Endodermal cell (in vitro differentiated cells): ENCODE results near the gene CLCA2. TPM values are rescaled to one million over a fixed set of nuclear protein-coding genes. Genes with fewer than 3 reads are reported as not detected.
A peak's percentile ranks its signal among the peaks of the same experiment; 100 is the strongest.

ENCODE experiments used
- DNase-seq: peaks from one replicate; pipeline ENCODE4 v3.0.0-alpha.2; 2017
- H3K27ac ChIP-seq: 2 replicates; pipeline ENCODE4 v1.5.1; 2013; ENCODE audit warnings: mild to moderate bottlenecking, low read depth, low read length, moderate library complexity
- H3K27me3 ChIP-seq: 2 replicates; pipeline ENCODE4 v1.6.1; 2013; ENCODE audit warnings: mild to moderate bottlenecking, low read length, moderate library complexity; ENCODE audit not compliant: insufficient read depth, control insufficient read depth, poor library complexity, severe bottlenecking
- H3K36me3 ChIP-seq: 2 replicates; pipeline ENCODE4 v1.7.0; 2013; ENCODE audit warnings: mild to moderate bottlenecking, low read length, moderate library complexity; ENCODE audit not compliant: control insufficient read depth, insufficient read depth
- H3K4me1 ChIP-seq: one replicate; pipeline ENCODE4 v1.7.0; 2013; ENCODE audit warnings: low read length; ENCODE audit not compliant: control insufficient read depth, insufficient read depth
- H3K4me3 ChIP-seq: 2 replicates; pipeline ENCODE4 v1.5.1; 2013; ENCODE audit warnings: mild to moderate bottlenecking, low read length, moderate library complexity
- H3K9ac ChIP-seq: 2 replicates; pipeline ENCODE4 v1.6.1; 2013; ENCODE audit warnings: mild to moderate bottlenecking, low read length, moderate library complexity; ENCODE audit not compliant: poor library complexity, severe bottlenecking; ENCODE audit errors: extremely low read depth
- H3K9me3 ChIP-seq: 2 replicates; pipeline ENCODE4 v1.6.1; 2013; ENCODE audit warnings: mild to moderate bottlenecking, low read length, moderate library complexity; ENCODE audit not compliant: control insufficient read depth
- H3K27ac Mint-ChIP-seq: 2 replicates; pipeline ENCODE4 v1.8.0; 2020; ENCODE audit warnings: mixed read lengths
- H3K27me3 Mint-ChIP-seq: 2 replicates; pipeline ENCODE4 v1.8.0; 2021; ENCODE audit warnings: mild to moderate bottlenecking, mixed read lengths; ENCODE audit not compliant: insufficient read depth
- H3K36me3 Mint-ChIP-seq: 2 replicates; pipeline ENCODE4 v1.8.0; 2020; ENCODE audit warnings: low read depth, mixed read lengths
- H3K4me1 Mint-ChIP-seq: 2 replicates; pipeline ENCODE4 v1.8.0; 2020; ENCODE audit warnings: mixed read lengths
- H3K4me3 Mint-ChIP-seq: 2 replicates; pipeline ENCODE4 v1.8.0; 2020; ENCODE audit warnings: mild to moderate bottlenecking, moderate library complexity, mixed read lengths
- H3K9me3 Mint-ChIP-seq: 2 replicates; pipeline ENCODE4 v1.8.0; 2020; ENCODE audit warnings: mild to moderate bottlenecking, mixed read lengths
- WGBS, 2 experiments: methylation state at CpG; one replicate each; pipeline versions ENCODE4 v1.1.5 to v1.1.7; 2013; ENCODE audit warnings: missing lambda C conversion rate in 2 of 2, mixed read lengths in 1 of 2; ENCODE audit not compliant: insufficient coverage in 1 of 2, insufficient read length in 1 of 2; 5-methylcytosine and 5-hydroxymethylcytosine counted together
- total RNA-seq, 2 donors: library from RNA; stranded (reverse); fragmentation: NEBNext Ultra II Directional in 1 of 2; extraction: Animal tissue kit (Norgen Biotek cat#: 25700) in 1 of 2; gene quantifications; 2 replicates in 1 of 2; 3 replicates in 1 of 2; pipeline ENCODE4 v1.2.1, GENCODE V29; 2021
- TF ChIP-seq, protein P1 (sequence below): fragments of 200-600 bp; sonication (generic); conservative IDR thresholded peaks from 2 replicates; pipeline ENCODE4 v1.5.0; 2021; ENCODE audit warnings: antibody characterized with exemption, mild to moderate bottlenecking

The CLCA2 gene
- total RNA-seq, 2 donors from 2014 or later, result not detected

- no peaks in the 10 kb centered on the region for H3K4me1 Mint-ChIP-seq
- H3K4me3 Mint-ChIP-seq, result no peak overlapping the region
- Histone ChIP-seq H3K9me3 (peaks cover 33% of the 10 kb centered on the region), H3K4me3 (no peak overlapping the region), H3K27ac (no peak overlapping the region), H3K9ac (no peak overlapping the region), H3K36me3 (peaks cover 57% of the 10 kb centered on the region), H3K27me3 (no peaks in the 10 kb centered on the region), H3K4me1 (no peaks in the 10 kb centered on the region)
- TF ChIP-seq, protein P1, sequence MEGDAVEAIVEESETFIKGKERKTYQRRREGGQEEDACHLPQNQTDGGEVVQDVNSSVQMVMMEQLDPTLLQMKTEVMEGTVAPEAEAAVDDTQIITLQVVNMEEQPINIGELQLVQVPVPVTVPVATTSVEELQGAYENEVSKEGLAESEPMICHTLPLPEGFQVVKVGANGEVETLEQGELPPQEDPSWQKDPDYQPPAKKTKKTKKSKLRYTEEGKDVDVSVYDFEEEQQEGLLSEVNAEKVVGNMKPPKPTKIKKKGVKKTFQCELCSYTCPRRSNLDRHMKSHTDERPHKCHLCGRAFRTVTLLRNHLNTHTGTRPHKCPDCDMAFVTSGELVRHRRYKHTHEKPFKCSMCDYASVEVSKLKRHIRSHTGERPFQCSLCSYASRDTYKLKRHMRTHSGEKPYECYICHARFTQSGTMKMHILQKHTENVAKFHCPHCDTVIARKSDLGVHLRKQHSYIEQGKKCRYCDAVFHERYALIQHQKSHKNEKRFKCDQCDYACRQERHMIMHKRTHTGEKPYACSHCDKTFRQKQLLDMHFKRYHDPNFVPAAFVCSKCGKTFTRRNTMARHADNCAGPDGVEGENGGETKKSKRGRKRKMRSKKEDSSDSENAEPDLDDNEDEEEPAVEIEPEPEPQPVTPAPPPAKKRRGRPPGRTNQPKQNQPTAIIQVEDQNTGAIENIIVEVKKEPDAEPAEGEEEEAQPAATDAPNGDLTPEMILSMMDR, result no peak
- WGBS, 2 experiments, result 83 to 89% methylated on average over 1 of the region's 1 CpG
- no peaks in the 10 kb centered on the region for H3K27me3 Mint-ChIP-seq
- H3K9me3 Mint-ChIP-seq, result peaks cover 25% of the 10 kb centered on the region
- H3K27ac Mint-ChIP-seq, result no peak overlapping the region
- DNase-seq, result no peak
- peaks cover 46% of the 10 kb centered on the region for H3K36me3 Mint-ChIP-seq
These were observed 45.2 kb upstream of the CLCA2 start for GRCh38 chr1:86378813-86379212.

DNA sequence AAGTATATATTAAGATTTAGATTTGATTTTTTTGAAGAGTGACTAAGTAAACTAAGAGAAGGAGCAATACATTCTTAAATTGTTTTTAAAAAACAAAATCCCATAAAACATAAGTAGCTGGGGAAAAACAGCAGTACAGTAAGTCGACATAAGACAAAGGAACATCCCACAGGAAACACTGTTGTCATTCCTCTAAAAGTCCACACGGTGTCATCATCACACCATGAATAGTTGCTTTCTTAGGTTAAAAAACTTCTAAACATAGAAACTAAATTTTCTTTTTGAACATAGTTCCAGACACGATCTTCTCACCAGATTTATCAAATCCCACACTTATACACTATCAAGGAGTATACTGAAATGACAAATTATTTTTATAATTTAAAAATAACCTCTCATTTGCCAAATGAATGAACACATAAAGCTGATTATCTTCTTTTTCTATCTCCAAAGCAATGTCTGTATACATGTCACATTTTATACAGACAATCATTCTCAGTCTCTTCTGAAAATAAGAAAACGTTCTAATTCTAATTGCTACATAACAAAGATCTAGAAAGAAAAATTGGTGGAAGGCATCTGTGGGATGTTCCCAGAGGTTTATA lies 43.6 kb upstream of the CLCA2 start:
- Mint-ChIP-seq H3K27me3 (no peaks in the 10 kb centered on the region), H3K9me3 (peaks cover 25% of the 10 kb centered on the region), H3K27ac (no peak overlapping the region), H3K36me3 (peaks cover 33% of the 10 kb centered on the region), H3K4me3 (no peak overlapping the region), H3K4me1 (peaks cover 3% of the 10 kb centered on the region)
- no peak for DNase-seq
- TF ChIP-seq, protein P1, result peak; percentile 91
- no peaks in the 10 kb centered on the region for H3K4me1 ChIP-seq
- peaks cover 45% of the 10 kb centered on the region for H3K36me3 ChIP-seq
- 20 to 23% methylated on average over 2 to 4 of the region's 4 CpGs for WGBS, 2 experiments
- no peak overlapping the region for H3K27ac ChIP-seq
- H3K9ac ChIP-seq, result no peak overlapping the region
- H3K4me3 ChIP-seq, result no peak overlapping the region
- peaks cover 33% of the 10 kb centered on the region for H3K9me3 ChIP-seq
- no peaks in the 10 kb centered on the region for H3K27me3 ChIP-seq

DNA sequence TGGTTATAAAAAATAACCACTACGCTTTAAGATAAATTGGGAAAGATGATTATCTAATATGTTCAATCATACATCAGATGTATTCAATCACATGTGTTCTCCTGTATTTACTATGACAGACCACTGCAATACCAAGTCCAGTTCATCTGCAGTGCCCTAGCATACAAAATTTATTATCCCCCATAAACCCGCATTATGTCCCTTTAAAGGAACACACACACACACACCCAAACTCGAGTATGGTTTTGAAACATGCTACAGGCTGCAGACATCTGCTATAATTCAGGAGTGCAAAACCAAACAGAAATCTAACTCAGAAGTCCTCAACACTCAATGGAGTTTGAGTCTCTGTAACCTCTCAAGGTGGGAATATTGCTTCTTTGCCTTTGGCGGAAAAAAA lies 42.7 kb upstream of the CLCA2 start:
- Histone ChIP-seq H3K4me3 (no peak overlapping the region), H3K27ac (no peak overlapping the region), H3K9me3 (peaks cover 31% of the 10 kb centered on the region), H3K9ac (no peak overlapping the region), H3K36me3 (peaks cover 37% of the 10 kb centered on the region), H3K4me1 (no peaks in the 10 kb centered on the region), H3K27me3 (no peaks in the 10 kb centered on the region)
- Mint-ChIP-seq H3K4me3 (no peak overlapping the region), H3K9me3 (peaks cover 24% of the 10 kb centered on the region), H3K27me3 (no peaks in the 10 kb centered on the region), H3K27ac (no peak overlapping the region), H3K4me1 (peaks cover 4% of the 10 kb centered on the region), H3K36me3 (peaks cover 29% of the 10 kb centered on the region)
- TF ChIP-seq, protein P1, result no peak
- 97 to 100% methylated on average over 2 to 3 of the region's 4 CpGs for WGBS, 2 experiments
- DNase-seq, result no peak
